HepG2 (cell line): Measurements from ENCODE around the gene OR56A3. TPM values are rescaled to one million over a fixed set of nuclear protein-coding genes. Genes with fewer than 3 reads are reported as not detected.

Source experiments
- ATAC-seq: fragments of 200-7000 bp; cut with Tn5 transposase; 3 replicates; pipeline ENCODE4 v1.9.1; 2020; ENCODE audit warnings: mild to moderate bottlenecking, moderate library complexity
- BruUV-seq: library from RNA; stranded (reverse); fragments of 400-500 nt; replicated peaks from 2 replicates; lab custom pipeline; 2021; lab: Mats Ljungman, UMichigan
- CTCF ChIA-PET: fragments of 300-600 bp; formaldehyde crosslinking; extraction: SDS; loops from one replicate; lab custom pipeline; 2021; ENCODE audit warnings: low total read pairs, inconsistent platforms, low intra/inter-chr PET ratio; lab: Yijun Ruan, JAX
- POLR2A ChIA-PET: fragments of 350-600 bp; sonication (Branson Sonifier 250); formaldehyde crosslinking; loops from one replicate; lab custom pipeline; 2020; ENCODE audit warnings: antibody characterized with exemption, inconsistent platforms; lab: Yijun Ruan, JAX
- DNase-seq: peaks from one replicate; pipeline ENCODE4 v3.0.0-alpha.2; 2015; ENCODE audit warnings: low spot score
- FAIRE-seq: peaks from 3 replicates; lab custom pipeline; 2011; peaks lifted over from hg19 to GRCh38; lab: Jason Lieb, UNC
- H2AFZ ChIP-seq: one replicate; pipeline ENCODE4 v1.6.1; 2011; ENCODE audit warnings: low read length, inconsistent platforms
- H3K27ac ChIP-seq: fragments of 300-600 bp; 3 replicates; pipeline ENCODE4 v1.8.0; 2011; ENCODE audit warnings: mixed run types, mild to moderate bottlenecking, mixed read lengths, low read length, inconsistent platforms; ENCODE audit not compliant: insufficient read depth; ENCODE audit errors: extremely low read length
- H3K27me3 ChIP-seq, 2 experiments: fragments of 200-600 bp in 1 of 2; 2 replicates in 1 of 2; 3 replicates in 1 of 2; pipeline versions ENCODE4 v1.6.0 to v1.8.0; 2011; ENCODE audit warnings: low read length in 2 of 2, mild to moderate bottlenecking in 2 of 2, moderate library complexity in 2 of 2, inconsistent platforms in 1 of 2; ENCODE audit not compliant: insufficient read depth in 2 of 2, control insufficient read depth in 1 of 2
- H3K36me3 ChIP-seq, 2 experiments: fragments of 200-600 bp in 1 of 2; replicated peaks in 1 of 2; 2 replicates in 1 of 2; 3 replicates in 1 of 2; pipeline versions ENCODE4 v1.5.1 to v1.8.0; 2011; ENCODE audit warnings: low read length in 2 of 2, inconsistent platforms in 1 of 2; ENCODE audit not compliant: insufficient read depth in 2 of 2, control insufficient read depth in 1 of 2
- H3K4me1 ChIP-seq: 2 replicates; pipeline ENCODE4 v1.5.1; 2012; ENCODE audit warnings: low read length, inconsistent platforms; ENCODE audit not compliant: insufficient read depth
- H3K4me2 ChIP-seq: 2 replicates; pipeline ENCODE4 v1.6.0; 2011; ENCODE audit warnings: low read depth, low read length, inconsistent platforms
- H3K4me3 ChIP-seq, 3 experiments: fragments of 200-600 bp in 1 of 3; sonication (generic), shearing (Covaris generic) in 1 of 3; replicated peaks in 1 of 3; 2 replicates each; pipeline ENCODE4 v1.5.1; 2011 to 2016; ENCODE audit warnings: low read length in 3 of 3, inconsistent platforms in 2 of 3, low read depth in 2 of 3, mild to moderate bottlenecking in 2 of 3, control low read depth in 1 of 3, mixed read lengths in 1 of 3; ENCODE audit not compliant: insufficient read depth in 1 of 3
- H3K79me2 ChIP-seq: one replicate; pipeline ENCODE4 v1.6.1; 2011; ENCODE audit warnings: low read length, inconsistent platforms; ENCODE audit not compliant: insufficient read depth
- H3K9ac ChIP-seq: 2 replicates; pipeline ENCODE4 v1.6.0; 2011; ENCODE audit warnings: mild to moderate bottlenecking, low read depth, low read length, inconsistent platforms; ENCODE audit not compliant: insufficient read depth
- H3K9me3 ChIP-seq: 2 replicates; pipeline ENCODE4 v1.5.1; 2012; ENCODE audit warnings: mild to moderate bottlenecking, low read length
- H4K20me1 ChIP-seq: 2 replicates; pipeline ENCODE4 v1.6.0; 2011; ENCODE audit warnings: inconsistent platforms, mild to moderate bottlenecking, low read length, moderate library complexity; ENCODE audit not compliant: insufficient read depth
- AGO1 ChIP-seq: fragments of 200-400 bp; formaldehyde crosslinking; IDR thresholded peaks from 2 replicates; pipeline ENCODE4 v1.6.1; 2017; ENCODE audit warnings: mild to moderate bottlenecking, low read depth, low read length, moderate library complexity; ENCODE audit not compliant: poor library complexity, severe bottlenecking
- ASH2L ChIP-seq: fragments of 300-600, 200-600 bp; sonication (generic); IDR thresholded peaks from 2 replicates; pipeline ENCODE4 v1.7.0; 2017; ENCODE audit warnings: low read depth, mild to moderate bottlenecking, moderate library complexity, mixed read lengths, low read length; ENCODE audit not compliant: insufficient read length
- IRF2 ChIP-seq: IDR thresholded peaks from 2 replicates; pipeline ENCODE4 v1.6.1; 2018; ENCODE audit warnings: missing genetic modification reagents, missing compliant biosample characterization
- MAFF ChIP-seq: IDR thresholded peaks from 2 replicates; pipeline ENCODE4 v1.6.1; 2011; ENCODE audit warnings: low read depth, low read length, improper control_type of control experiment
- MAFK ChIP-seq, 2 experiments: IDR thresholded peaks in 1 of 2; conservative IDR thresholded peaks in 1 of 2; 2 replicates each; pipeline ENCODE4 v1.6.1; 2011; ENCODE audit warnings: improper control_type of control experiment in 2 of 2, low read length in 2 of 2
- NCOA5 ChIP-seq: sonication (generic); formaldehyde crosslinking; IDR thresholded peaks from 2 replicates; pipeline ENCODE4 v1.4.0; 2020; ENCODE audit warnings: missing genetic modification reagents
- PHF5A ChIP-seq: IDR thresholded peaks from one replicate; pipeline ENCODE4 v1.6.1; 2018; ENCODE audit warnings: low read depth, missing genetic modification reagents; ENCODE audit not compliant: unreplicated experiment
- ZNF432 ChIP-seq: sonication (generic); formaldehyde crosslinking; IDR thresholded peaks from 2 replicates; pipeline ENCODE4 v1.5.0; 2020; ENCODE audit warnings: missing genetic modification reagents, mild to moderate bottlenecking, borderline replicate concordance
- WGBS: methylation state at CpG from one replicate; pipeline ENCODE4 v1.1.6; 2017; ENCODE audit warnings: low lambda C conversion rate; 5-methylcytosine and 5-hydroxymethylcytosine counted together
- in situ Hi-C: cut with HindIII; loops from 2 replicates; pipeline ENCODE4 v1.10.0; 2017; ENCODE audit warnings: low pct_unique_long_range_greater_than_20kb; ENCODE audit not compliant: extremely low pct_ligation_motif_present
- intact Hi-C: fragments of 100-400 bp; cut with micrococcal nuclease; formaldehyde crosslinking; loops from one replicate; pipeline ENCODE4 v1.10.0; 2022; ENCODE audit not compliant: unreplicated experiment
- polyA plus RNA-seq, 8 experiments: library from polyadenylated mRNA; depleted of rRNA in 3 of 8; stranded (reverse) in 7 of 8; unstranded in 1 of 8; fragments of >200 nt; fragmentation: Illumina TruSeq in 4 of 8; extraction: Trizol in 4 of 8; gene quantifications; 2 replicates each; pipeline versions ENCODE4 v1.2.1 to v1.2.3, GENCODE V29; 2011 to 2016; ENCODE audit warnings: low read depth in 4 of 8, missing spikeins in 1 of 8, mixed read lengths in 1 of 8; ENCODE audit not compliant: insufficient read depth in 1 of 8
- total RNA-seq, 5 experiments: library from RNA; depleted of rRNA; stranded (reverse); fragments of >200 nt; fragmentation: Illumina TruSeq; extraction: Trizol; gene quantifications; 2 replicates each; pipeline ENCODE4 v1.2.3, GENCODE V29; 2016; ENCODE audit warnings: low read depth in 1 of 5
- TF ChIP-seq, protein P1 (sequence below), 2 experiments: fragments of 450-650 bp in 1 of 2; sonication (generic) in 1 of 2; formaldehyde crosslinking; IDR thresholded peaks; 2 replicates each; pipeline versions ENCODE4 v1.5.0 to v1.8.0; 2020 to 2022; ENCODE audit warnings: mild to moderate bottlenecking in 1 of 2, missing genetic modification reagents in 1 of 2

Gene OR56A3
- total and polyA plus RNA-seq, 2 of the 13 experiments (the other 11 are each of a cell fraction or from before 2014, with no cell fraction given): not detected

DNA sequence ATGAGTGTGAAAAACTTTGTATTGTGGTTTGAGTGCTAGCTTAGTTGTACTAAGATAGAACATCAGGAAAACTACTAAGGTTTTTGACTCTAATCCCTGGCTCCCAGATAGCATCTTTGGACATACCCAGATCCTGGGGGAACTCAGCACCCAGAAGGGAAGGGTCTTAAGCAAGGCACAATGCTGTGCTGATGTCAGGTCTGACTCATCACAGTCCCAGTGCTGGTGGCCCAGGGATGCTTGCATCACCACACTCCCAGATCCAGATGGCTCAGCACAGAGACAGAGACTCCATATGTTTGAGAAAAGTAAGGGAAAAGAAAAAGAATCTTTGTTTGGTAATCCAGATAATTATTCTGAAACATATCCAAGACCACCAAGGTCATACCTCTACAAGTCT is 18.3 kb upstream of the OR56A3 start:
- FAIRE-seq: no peak
- ATAC-seq: no peak
- TF ChIP-seq NCOA5 (CRISPR knock-in tag): no peak
- TF ChIP-seq ASH2L: no peak
- TF ChIP-seq, protein P1, sequence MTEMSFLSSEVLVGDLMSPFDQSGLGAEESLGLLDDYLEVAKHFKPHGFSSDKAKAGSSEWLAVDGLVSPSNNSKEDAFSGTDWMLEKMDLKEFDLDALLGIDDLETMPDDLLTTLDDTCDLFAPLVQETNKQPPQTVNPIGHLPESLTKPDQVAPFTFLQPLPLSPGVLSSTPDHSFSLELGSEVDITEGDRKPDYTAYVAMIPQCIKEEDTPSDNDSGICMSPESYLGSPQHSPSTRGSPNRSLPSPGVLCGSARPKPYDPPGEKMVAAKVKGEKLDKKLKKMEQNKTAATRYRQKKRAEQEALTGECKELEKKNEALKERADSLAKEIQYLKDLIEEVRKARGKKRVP (CRISPR knock-in tag; IDR thresholded peaks at IDR 0.05): no peak
- TF ChIP-seq IRF2: no peak
- no peak for TF ChIP-seq ZNF432
- no peak for TF ChIP-seq AGO1
- in situ Hi-C loops (no loop called here), intact Hi-C loops (no loop called here)
- Histone ChIP-seq H3K9ac (no peak overlapping the region), H3K4me3 (no peak overlapping the region), H3K79me2 (no peaks in the 10 kb centered on the region), H3K9me3 (no peaks in the 10 kb centered on the region), H4K20me1 (no peaks in the 10 kb centered on the region), H3K27ac (no peak overlapping the region), H3K4me1 (no peaks in the 10 kb centered on the region), H3K4me2 (no peak overlapping the region), H3K27me3 (no peaks in the 10 kb centered on the region), H3K36me3 (no peaks in the 10 kb centered on the region), H2AFZ (no peak overlapping the region)
- BruUV-seq: no TSS peak
- ChIA-PET POLR2A (no interaction called here), CTCF (no interaction called here)
- DNase-seq: no peak

GRCh38 chr11:5928271-5928670 is 13.8 kb upstream of the OR56A3 start:
- DNase-seq (no peak), FAIRE-seq (no peak), ATAC-seq (no peak)
- H3K4me2 ChIP-seq: no peak overlapping the region
- no peaks in the 10 kb centered on the region for H3K79me2 ChIP-seq
- in situ Hi-C loops: no loop called here
- TF ChIP-seq MAFF (peak; percentile 92), MAFK (conservative IDR thresholded peaks at IDR 0.05 in 1 of 2, IDR thresholded peaks at IDR 0.05 in 1 of 2; ENCODE audit: low read length in 2 of 2) (peak; percentile 92 to 95), PHF5A (CRISPR knock-in tag) (no peak)
- H3K9me3 ChIP-seq: no peaks in the 10 kb centered on the region
- POLR2A ChIA-PET: no interaction called here
- H3K27ac ChIP-seq: no peak overlapping the region
- H3K27me3 ChIP-seq: peaks cover 0 to 7% of the 10 kb centered on the region in 2 experiments; a peak in 2 of 5 replicates
- no peak overlapping the region for H2AFZ ChIP-seq
- 55% methylated on average over 17 of the region's 17 CpGs for WGBS
- no peaks in the 10 kb centered on the region for H3K36me3 ChIP-seq
- intact Hi-C loops: no loop called here
- no peak overlapping the region for H3K9ac ChIP-seq
- no peaks in the 10 kb centered on the region for H4K20me1 ChIP-seq
- H3K4me1 ChIP-seq: no peaks in the 10 kb centered on the region
- CTCF ChIA-PET: no interaction called here
- H3K4me3 ChIP-seq: no peak overlapping the region
- no TSS peak for BruUV-seq
